Upper lobe of left lung (tissue), 6 donors: ENCODE measurements around the gene ADAMTS17. TPM values are rescaled to one million over a fixed set of nuclear protein-coding genes. Genes with fewer than 3 reads are reported as not detected.

Experiments used
- ATAC-seq, 2 donors: fragments of 200-7000 bp; cut with Tn5 transposase; one replicate each; pipeline ENCODE4 v1.9.1; 2022; ENCODE audit warnings: mild to moderate bottlenecking in 2 of 2, moderate library complexity in 2 of 2; ENCODE audit not compliant: low FRiP score in 2 of 2
- DNase-seq, 2 donors: peaks; one replicate each; pipeline ENCODE4 v3.0.0-alpha.2; 2019 to 2020
- H3K27ac ChIP-seq, 4 donors: fragments of 200-600 bp; sonication (generic); one replicate each; pipeline ENCODE4 v1.5.1; 2016 to 2019
- H3K27me3 ChIP-seq, 4 donors: fragments of 200-600 bp; sonication (generic); one replicate each; pipeline ENCODE4 v1.5.1; 2017 to 2019
- H3K36me3 ChIP-seq, 4 donors: fragments of 200-600 bp; sonication (generic); one replicate each; pipeline ENCODE4 v1.5.1; 2016 to 2019
- H3K4me1 ChIP-seq, 4 donors: fragments of 200-600 bp; sonication (generic); one replicate each; pipeline ENCODE4 v1.5.1; 2018 to 2019
- H3K4me3 ChIP-seq, 4 donors: fragments of 200-600 bp; sonication (generic); one replicate each; pipeline ENCODE4 v1.5.1; 2017 to 2019; ENCODE audit warnings: mild to moderate bottlenecking in 2 of 4, moderate library complexity in 1 of 4
- H3K9me3 ChIP-seq, 4 donors: fragments of 200-600 bp; sonication (generic); one replicate each; pipeline ENCODE4 v1.5.1; 2018 to 2019
- CTCF ChIP-seq, 6 experiments: fragments of 450-650 bp in 4 of 6; fragments of 200-600 bp in 2 of 6; sonication (generic) in 2 of 6; IDR thresholded peaks; one replicate each; pipeline ENCODE4 v1.5.1; 2016 to 2019; ENCODE audit warnings: antibody characterized with exemption in 6 of 6
- EP300 ChIP-seq, 4 donors: sonication (generic); formaldehyde crosslinking; IDR thresholded peaks; one replicate each; pipeline ENCODE4 v1.5.1; 2017; ENCODE audit warnings: antibody characterized with exemption in 4 of 4, control low read depth in 2 of 4
- POLR2A ChIP-seq, 4 donors: fragments of 450-650 bp; IDR thresholded peaks; one replicate each; pipeline ENCODE4 v1.5.1; 2016 to 2017; ENCODE audit warnings: antibody characterized with exemption in 4 of 4, mild to moderate bottlenecking in 2 of 4
- POLR2AphosphoS5 ChIP-seq, 2 donors: sonication (generic); formaldehyde crosslinking; IDR thresholded peaks; one replicate each; pipeline ENCODE4 v1.5.1; 2017; ENCODE audit warnings: antibody characterized with exemption in 2 of 2
- WGBS, 2 donors: methylation state at CpG; one replicate each; pipeline ENCODE4 v1.1.5; 2017 to 2018; 5-methylcytosine and 5-hydroxymethylcytosine counted together
- total RNA-seq, 6 donors: library from RNA; depleted of rRNA in 4 of 6; stranded (reverse); fragments of >200 nt in 4 of 6; gene quantifications; one replicate each; pipeline versions ENCODE4 v1.1.0 to v1.2.1, GENCODE V29; 2016 to 2021
- donor health status: DM: no; HTN: no; CAD: no; lungs with moderate emphysema.
- donor health status: DM: no; HTN: yes; CAD: no; lungs with severe emphysema.

Gene ADAMTS17
- total RNA-seq, 6 donors from 2014 or later: 3.2 to 11.5 (median 5.7) TPM

GRCh38 chr15:99965376-99965775, 376.4 kb downstream of the ADAMTS17 start:
- Histone ChIP-seq H3K36me3 (no peaks in the 10 kb centered on the region), H3K27ac (no peak overlapping the region), H3K9me3 (no peaks in the 10 kb centered on the region), H3K4me3 (no peak overlapping the region), H3K27me3 (no peaks in the 10 kb centered on the region), H3K4me1 (no peaks in the 10 kb centered on the region)
- TF ChIP-seq CTCF (IDR thresholded peaks at IDR 0.05) (no peak), EP300 (IDR thresholded peaks at IDR 0.05) (no peak), POLR2AphosphoS5 (IDR thresholded peaks at IDR 0.05) (no peak), POLR2A (IDR thresholded peaks at IDR 0.05) (no peak)
- DNase-seq (no peak), ATAC-seq (no peak)
- WGBS, 2 donors: 92 to 96% methylated on average over 7 of the region's 7 CpGs

- Histone ChIP-seq H3K4me1 (no peaks in the 10 kb centered on the region), H3K4me3 (no peak overlapping the region), H3K9me3 (no peaks in the 10 kb centered on the region), H3K36me3 (no peaks in the 10 kb centered on the region), H3K27me3 (no peaks in the 10 kb centered on the region), H3K27ac (no peak overlapping the region)
- DNase-seq (peak in 1 of 2 donors; percentile 3), ATAC-seq (no peak)
- 88 to 96% methylated on average over 7 of the region's 7 CpGs for WGBS, 2 donors
- TF ChIP-seq CTCF (IDR thresholded peaks at IDR 0.05) (no peak), POLR2A (IDR thresholded peaks at IDR 0.05) (no peak), POLR2AphosphoS5 (IDR thresholded peaks at IDR 0.05) (no peak), EP300 (IDR thresholded peaks at IDR 0.05) (no peak)
These were observed 377.8 kb downstream of the ADAMTS17 start for GRCh38 chr15:99963976-99964375.

GRCh38 chr15:99963096-99963825, 378.5 kb downstream of the ADAMTS17 start:
- H3K36me3 ChIP-seq: no peaks in the 10 kb centered on the region
- H3K27me3 ChIP-seq: no peaks in the 10 kb centered on the region
- no peak overlapping the region for H3K27ac ChIP-seq
- no peak overlapping the region for H3K4me3 ChIP-seq
- no peaks in the 10 kb centered on the region for H3K9me3 ChIP-seq
- no peaks in the 10 kb centered on the region for H3K4me1 ChIP-seq
- 73 to 76% methylated on average over 5 to 8 of the region's 8 CpGs for WGBS, 2 donors
- ATAC-seq (no peak), DNase-seq (peak in 1 of 2 donors; percentile 7)
- TF ChIP-seq CTCF (IDR thresholded peaks at IDR 0.05): no peak
- TF ChIP-seq POLR2AphosphoS5 (IDR thresholded peaks at IDR 0.05): no peak
- no peak for TF ChIP-seq EP300 (IDR thresholded peaks at IDR 0.05)
- no peak for TF ChIP-seq POLR2A (IDR thresholded peaks at IDR 0.05)

- no peaks in the 10 kb centered on the region for H3K4me1 ChIP-seq
- no peak overlapping the region for H3K4me3 ChIP-seq
- DNase-seq (no peak), ATAC-seq (no peak)
- no peaks in the 10 kb centered on the region for H3K27me3 ChIP-seq
- TF ChIP-seq EP300 (IDR thresholded peaks at IDR 0.05): no peak
- TF ChIP-seq CTCF (IDR thresholded peaks at IDR 0.05): no peak
- no peak for TF ChIP-seq POLR2AphosphoS5 (IDR thresholded peaks at IDR 0.05)
- no peak for TF ChIP-seq POLR2A (IDR thresholded peaks at IDR 0.05)
- H3K36me3 ChIP-seq: no peaks in the 10 kb centered on the region
- no peak overlapping the region for H3K27ac ChIP-seq
- no peaks in the 10 kb centered on the region for H3K9me3 ChIP-seq
- WGBS, 2 donors: 91 to 92% methylated on average over 19 of the region's 19 CpGs
These were observed 379.7 kb downstream of the ADAMTS17 start for GRCh38 chr15:99962006-99962561.
